Prostate gland (tissue), 2 donors: ENCODE results near the gene RNPC3. TPM values are rescaled to one million over a fixed set of nuclear protein-coding genes. Genes with fewer than 3 reads are reported as not detected.

Source experiments
- DNase-seq: peaks from one replicate; pipeline ENCODE4 v3.0.0-alpha.2; 2019; ENCODE audit warnings: low spot score
- H3K27ac ChIP-seq, 2 donors: fragments of 200-600 bp; sonication (generic); 2 replicates each; pipeline ENCODE4 v1.5.1; 2017 to 2019
- H3K27me3 ChIP-seq: fragments of 200-600 bp; sonication (generic); replicated peaks from 2 replicates; pipeline ENCODE4 v1.5.1; 2019; ENCODE audit not compliant: insufficient read depth
- H3K36me3 ChIP-seq, 2 donors: fragments of 200-600 bp; sonication (generic); 1 replicate in 1 of 2; 2 replicates in 1 of 2; pipeline versions ENCODE4 v1.5.1 to v1.8.1; 2017 to 2019
- H3K4me1 ChIP-seq: fragments of 200-600 bp; sonication (generic); replicated peaks from 2 replicates; pipeline ENCODE4 v1.5.1; 2019
- H3K4me3 ChIP-seq, 2 donors: fragments of 200-600 bp; sonication (generic); 2 replicates each; pipeline ENCODE4 v1.5.1; 2017 to 2019
- H3K9me3 ChIP-seq: fragments of 200-600 bp; sonication (generic); 2 replicates; pipeline ENCODE4 v1.5.1; 2017
- CTCF ChIP-seq, 4 experiments: fragments of 200-600 bp in 2 of 4; fragments of 450-650 bp in 2 of 4; sonication (generic) in 2 of 4; IDR thresholded peaks; 1 replicate in 3 of 4; 2 replicates in 1 of 4; pipeline ENCODE4 v1.5.1; 2016 to 2019; ENCODE audit warnings: antibody characterized with exemption in 4 of 4, mild to moderate bottlenecking in 2 of 4, moderate library complexity in 2 of 4
- POLR2A ChIP-seq: fragments of 450-650 bp; IDR thresholded peaks from one replicate; pipeline ENCODE4 v1.6.1; 2016; ENCODE audit warnings: antibody characterized with exemption, mild to moderate bottlenecking
- POLR2AphosphoS5 ChIP-seq: sonication (generic); formaldehyde crosslinking; IDR thresholded peaks from one replicate; pipeline ENCODE4 v1.6.1; 2017; ENCODE audit warnings: antibody characterized with exemption
- WGBS: methylation state at CpG from one replicate; pipeline ENCODE4 v1.1.5; 2018; 5-methylcytosine and 5-hydroxymethylcytosine counted together
- intact Hi-C: fragments of 100-400 bp; cut with DNase I; formaldehyde crosslinking; loops from one replicate; pipeline ENCODE4 v1.14.2; 2022
- total RNA-seq, 2 donors: library from RNA; depleted of rRNA; stranded (reverse); fragments of >200 nt; gene quantifications; one replicate each; pipeline ENCODE4 v1.1.0, GENCODE V29; 2016

RNPC3 gene
- total RNA-seq, 2 donors from 2014 or later = 14.4 to 27.1 TPM

DNA sequence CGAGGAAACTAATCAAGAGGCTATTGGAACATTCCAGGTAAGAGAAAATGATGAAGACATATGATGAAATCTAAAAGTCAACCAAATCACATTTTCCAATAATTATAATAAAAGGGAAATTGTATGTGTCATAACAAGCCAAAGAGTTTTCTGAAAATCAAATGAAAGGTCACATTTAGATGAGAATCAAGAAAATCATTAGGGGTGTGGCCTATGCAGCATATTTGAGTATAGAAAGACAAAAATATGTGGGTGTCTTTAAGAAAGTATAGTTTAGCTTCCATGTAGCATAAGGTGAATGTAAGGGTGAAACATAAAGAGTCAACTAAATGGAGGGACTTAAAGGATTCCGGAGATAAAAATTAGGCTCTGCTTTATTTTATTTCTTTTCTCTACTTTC is 9.2 kb upstream of the RNPC3 start:
- Histone ChIP-seq H3K9me3 (no peaks in the 10 kb centered on the region), H3K4me1 (no peaks in the 10 kb centered on the region), H3K27ac (no peak overlapping the region), H3K4me3 (no peak overlapping the region), H3K36me3 (no peaks in the 10 kb centered on the region), H3K27me3 (no peaks in the 10 kb centered on the region)
- intact Hi-C loops = loop anchor here (10.0 kb wide), 1 partner anchor 411 kb away; the partner anchor contains the start of gene COL11A1
- no peak for DNase-seq
- TF ChIP-seq CTCF (IDR thresholded peaks at IDR 0.05) (no peak), POLR2A (no peak), POLR2AphosphoS5 (no peak)
- WGBS = 90% methylated on average over 2 of the region's 2 CpGs

GRCh38 chr1:103516693-103517092 is 8.8 kb upstream of the RNPC3 start:
- intact Hi-C loops = loop anchor here (10.0 kb wide), 1 partner anchor 412 kb away; the partner anchor contains the start of gene COL11A1
- Histone ChIP-seq H3K4me3 (no peak overlapping the region), H3K27me3 (no peaks in the 10 kb centered on the region), H3K9me3 (no peaks in the 10 kb centered on the region), H3K4me1 (no peaks in the 10 kb centered on the region), H3K36me3 (no peaks in the 10 kb centered on the region), H3K27ac (no peak overlapping the region)
- TF ChIP-seq POLR2A = no peak
- no peak for TF ChIP-seq POLR2AphosphoS5
- no peak for TF ChIP-seq CTCF (IDR thresholded peaks at IDR 0.05)
- DNase-seq = no peak

DNA sequence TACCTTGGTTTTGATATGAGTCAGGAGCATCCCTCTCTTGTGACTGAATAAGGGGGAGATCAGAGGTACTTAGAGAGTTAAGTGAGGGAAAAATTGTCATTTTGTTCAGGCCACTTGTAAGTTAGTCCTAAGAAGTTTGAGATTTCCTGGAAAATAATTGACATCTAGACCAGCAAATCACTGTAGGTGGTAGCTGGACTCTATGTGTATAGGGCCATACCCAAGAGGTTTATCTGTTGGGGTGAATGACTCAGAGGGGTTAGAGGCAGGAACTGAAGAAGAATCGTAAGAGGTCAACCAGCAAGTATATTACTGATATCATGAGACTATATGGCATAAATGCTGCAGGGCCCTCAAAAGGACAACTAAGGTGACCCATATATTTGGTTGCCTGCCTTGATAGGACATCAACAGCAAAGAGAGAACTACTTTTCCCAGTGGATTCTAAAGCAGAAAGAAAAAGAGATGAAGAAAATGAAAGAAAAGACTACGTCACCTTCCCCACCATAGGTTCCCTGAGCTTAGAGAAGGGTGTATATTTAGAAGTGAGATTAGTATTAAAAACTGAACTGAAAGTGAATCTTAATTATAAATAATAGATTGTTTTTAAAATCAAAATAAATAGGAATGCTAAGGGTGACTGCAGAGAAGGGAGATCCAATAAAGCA is 8.0 kb upstream of the RNPC3 start:
- 85% methylated on average over 2 of the region's 2 CpGs for WGBS
- intact Hi-C loops = loop anchor here (10.0 kb wide), 1 partner anchor 413 kb away; the partner anchor contains the start of gene COL11A1

DNA sequence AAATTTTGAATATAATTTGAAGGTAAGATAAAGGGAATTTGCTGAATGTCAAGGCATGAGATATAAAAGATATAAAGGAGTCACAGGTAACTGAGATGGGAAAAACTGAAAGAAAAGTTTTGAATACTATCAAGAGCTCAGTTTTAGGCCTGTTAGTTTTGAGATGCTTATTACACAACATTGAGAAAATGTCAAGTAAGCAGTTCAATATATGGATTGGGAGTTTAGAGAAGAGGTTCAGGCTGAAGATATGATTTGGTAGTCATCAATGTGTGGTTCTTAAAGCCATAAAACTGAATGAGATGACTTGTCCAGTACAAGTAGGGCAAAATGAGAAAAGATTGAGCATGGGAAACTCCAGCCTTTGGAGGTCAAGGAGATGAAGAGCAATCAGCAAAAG is 4.7 kb upstream of the RNPC3 start:
- intact Hi-C loops = no loop called here
- TF ChIP-seq POLR2A (no peak), CTCF (IDR thresholded peaks at IDR 0.05) (no peak), POLR2AphosphoS5 (no peak)
- DNase-seq = no peak

More for the DNA sequence above, 8.0 kb upstream of the RNPC3 start:
- no peaks in the 10 kb centered on the region for H3K4me1 ChIP-seq
- no peak for DNase-seq
- H3K4me3 ChIP-seq = no peak overlapping the region
- no peaks in the 10 kb centered on the region for H3K27me3 ChIP-seq
- H3K36me3 ChIP-seq = no peaks in the 10 kb centered on the region
- TF ChIP-seq POLR2AphosphoS5 = no peak
- no peak for TF ChIP-seq CTCF (IDR thresholded peaks at IDR 0.05)
- TF ChIP-seq POLR2A = no peak
- no peak overlapping the region for H3K27ac ChIP-seq
- H3K9me3 ChIP-seq = no peaks in the 10 kb centered on the region

DNA sequence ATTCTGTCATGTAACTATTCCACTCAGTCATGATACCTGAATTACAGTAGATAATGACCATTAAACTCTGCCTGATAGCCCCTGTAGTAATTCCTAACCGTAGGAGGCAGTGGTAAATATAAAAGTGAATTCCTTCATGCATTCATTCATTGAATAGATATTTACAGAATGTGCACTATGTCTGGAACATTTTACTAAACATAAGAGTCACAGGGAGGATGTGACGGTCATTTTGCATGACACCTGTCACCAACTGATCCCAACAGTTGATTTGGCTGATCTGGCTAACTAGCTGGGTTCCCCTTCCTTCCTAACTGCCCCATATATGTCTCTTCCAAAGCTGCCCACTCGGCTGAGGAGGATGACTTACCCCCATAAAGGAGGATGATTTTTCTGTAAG is 2.2 kb upstream of the RNPC3 start:
- no peak overlapping the region for H3K27ac ChIP-seq
- H3K36me3 ChIP-seq = no peaks in the 10 kb centered on the region
- H3K4me3 ChIP-seq = no peak overlapping the region
- WGBS = 91% methylated on average over 3 of the region's 3 CpGs
- no peak for TF ChIP-seq POLR2AphosphoS5
- TF ChIP-seq CTCF (IDR thresholded peaks at IDR 0.05) = no peak
- no peak for TF ChIP-seq POLR2A
- intact Hi-C loops = no loop called here
- no peaks in the 10 kb centered on the region for H3K27me3 ChIP-seq
- no peaks in the 10 kb centered on the region for H3K4me1 ChIP-seq
- no peaks in the 10 kb centered on the region for H3K9me3 ChIP-seq
- no peak for DNase-seq

More for the DNA sequence above, 4.7 kb upstream of the RNPC3 start:
- H3K27me3 ChIP-seq = no peaks in the 10 kb centered on the region
- no peak overlapping the region for H3K4me3 ChIP-seq
- no peaks in the 10 kb centered on the region for H3K9me3 ChIP-seq
- H3K36me3 ChIP-seq = no peaks in the 10 kb centered on the region
- no peaks in the 10 kb centered on the region for H3K4me1 ChIP-seq
- no peak overlapping the region for H3K27ac ChIP-seq
